ENCODE data around the gene NME9.

Gene NME9

DNA sequence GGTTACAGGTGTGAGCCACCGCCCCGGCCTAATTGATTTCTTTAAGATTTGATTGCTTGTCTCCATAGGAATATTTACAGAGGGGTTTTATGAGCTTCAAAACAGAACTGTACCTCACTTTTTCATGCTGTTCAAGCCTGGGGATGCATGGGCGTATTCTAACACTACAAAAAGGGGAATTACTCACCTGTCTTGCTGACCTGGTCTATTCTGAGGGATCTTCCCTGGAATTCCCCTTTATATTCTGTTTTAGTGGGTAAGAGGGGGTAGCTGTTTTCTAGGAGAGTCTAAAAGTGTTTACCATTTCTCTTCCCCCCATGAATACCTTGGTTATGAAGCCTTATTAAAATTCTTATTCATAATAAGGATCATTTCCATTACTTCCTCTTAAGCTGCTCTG lies 48.1 kb downstream of the NME9 start:
- no peak for DNase-seq (ENCODE audit: low read depth)

DNA sequence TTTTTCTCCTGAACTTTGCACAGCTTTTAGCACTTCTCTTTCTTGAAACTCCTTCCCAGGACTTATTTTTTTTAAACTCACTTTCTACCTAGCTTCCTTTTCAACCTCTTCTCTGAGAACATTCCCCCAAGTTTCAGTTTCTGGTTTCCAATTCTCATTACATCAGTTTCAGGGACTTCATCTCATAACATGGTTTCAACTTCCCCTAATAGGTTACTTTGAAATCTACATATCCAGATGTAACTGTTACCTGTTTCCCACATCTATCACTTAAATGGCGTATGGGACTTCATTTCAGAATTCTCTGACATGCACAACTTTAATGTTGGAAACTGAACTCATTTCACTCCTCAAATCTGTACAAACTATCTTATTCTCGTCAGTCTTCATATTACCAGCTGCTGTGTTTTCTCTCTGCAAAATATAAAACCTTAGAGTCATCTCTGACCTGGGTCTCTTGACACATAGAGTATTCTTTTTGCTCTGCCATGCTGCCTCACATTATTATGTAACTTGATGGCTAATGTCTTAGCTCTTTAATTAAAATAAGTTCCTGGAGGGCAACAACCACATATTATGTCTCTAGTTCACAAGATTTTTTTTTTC lies 58.4 kb downstream of the NME9 start:
- no peak for DNase-seq (ENCODE audit: low read depth)

DNA sequence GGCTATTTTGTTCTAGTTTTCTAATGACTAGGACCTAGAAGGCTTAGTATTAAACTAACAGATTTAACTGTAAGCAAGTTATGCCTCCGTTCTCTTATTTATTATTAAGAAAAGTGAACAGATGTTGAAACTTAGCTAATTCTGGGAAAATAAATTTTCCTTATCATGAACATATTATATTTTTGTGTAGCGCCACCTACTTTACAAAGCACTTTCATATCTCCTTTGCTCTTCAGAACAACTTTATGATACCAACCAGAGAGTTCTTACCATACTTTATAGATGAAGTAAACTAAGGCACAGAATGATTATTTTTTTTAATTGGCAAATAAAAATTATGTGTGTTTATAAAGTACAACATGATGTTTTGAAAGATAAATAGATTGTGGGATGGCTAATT lies 59.4 kb downstream of the NME9 start:
- no peak for DNase-seq (ENCODE audit: low read depth)

DNA sequence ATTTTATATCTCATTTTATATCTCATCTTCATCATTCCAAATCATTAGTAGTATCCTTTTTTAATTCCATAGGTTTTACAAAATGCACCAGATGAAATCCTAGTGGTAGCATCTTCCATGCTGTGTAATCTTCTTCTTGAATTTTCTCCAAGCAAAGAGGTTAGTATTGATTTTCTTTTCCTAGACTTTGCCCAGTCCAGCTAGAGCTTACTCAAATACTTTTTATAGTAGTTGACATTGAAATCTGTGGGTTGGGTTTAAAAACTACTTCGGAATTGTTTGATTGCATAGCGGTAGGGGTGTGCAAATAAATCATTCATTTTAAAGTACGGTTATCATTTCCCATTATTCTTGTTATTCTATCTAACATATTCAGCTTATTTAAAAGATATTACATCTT lies 62.6 kb downstream of the NME9 start:
- DNase-seq (ENCODE audit: low read depth), result no peak

DNA sequence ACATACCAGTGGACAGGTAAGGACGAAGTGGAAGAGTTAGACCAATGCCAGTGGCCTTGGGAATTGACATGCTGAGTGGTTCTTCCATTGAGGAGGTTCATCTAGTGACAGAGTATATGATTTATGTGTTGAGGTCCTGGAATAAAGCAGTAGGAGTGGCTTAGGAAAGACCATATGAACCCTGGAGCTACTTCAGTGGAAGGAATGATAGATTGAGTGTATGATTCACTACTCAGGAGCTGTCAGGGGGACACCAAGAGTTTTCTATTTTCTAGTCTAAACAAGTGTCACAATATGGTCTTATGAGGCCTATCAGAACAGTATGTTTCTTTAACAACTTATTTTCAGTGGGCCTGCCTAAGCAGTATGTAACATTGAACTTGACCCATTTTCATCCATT lies 63.9 kb downstream of the NME9 start:
- DNase-seq (ENCODE audit: low read depth), result no peak

DNA sequence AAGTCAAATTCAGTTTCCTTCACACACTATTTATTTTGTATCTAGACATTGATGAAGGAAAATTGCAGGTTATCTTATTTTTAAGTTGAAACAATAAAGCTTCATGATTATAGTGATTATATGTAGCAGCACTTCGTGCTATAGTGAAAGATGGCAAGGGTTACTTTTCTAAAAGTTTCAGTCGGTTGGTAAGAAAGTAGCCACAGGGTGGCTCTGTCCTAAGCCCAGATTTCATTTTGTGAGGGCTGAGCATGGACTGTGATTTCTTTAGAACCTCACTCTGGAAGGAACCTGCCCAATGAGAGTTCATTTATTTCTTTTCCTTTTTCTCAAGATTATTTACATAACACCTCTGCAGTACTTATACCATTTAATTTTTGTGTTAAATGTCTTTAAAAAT lies 66.5 kb downstream of the NME9 start:
- no peak for DNase-seq (ENCODE audit: low read depth)

DNA sequence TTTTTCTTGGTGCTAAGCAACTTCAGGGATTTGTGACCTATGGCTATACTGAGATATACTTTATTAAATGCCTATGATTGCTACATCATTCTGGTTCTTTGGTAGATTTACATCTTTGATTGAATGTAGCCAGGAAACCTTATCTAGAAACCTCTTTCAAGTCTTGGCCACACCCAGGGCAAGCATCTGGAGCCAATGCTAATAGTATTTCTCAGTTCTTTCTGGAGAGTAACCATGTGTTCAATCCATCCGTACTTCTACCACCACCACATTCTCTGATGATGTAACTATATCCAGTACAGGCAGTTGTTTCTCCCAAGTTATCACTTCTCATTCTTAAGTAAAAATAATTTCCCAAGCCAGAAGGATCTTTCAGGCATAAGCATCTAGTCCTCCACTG lies 69.0 kb downstream of the NME9 start:
- no peak for DNase-seq (ENCODE audit: low read depth)

DNA sequence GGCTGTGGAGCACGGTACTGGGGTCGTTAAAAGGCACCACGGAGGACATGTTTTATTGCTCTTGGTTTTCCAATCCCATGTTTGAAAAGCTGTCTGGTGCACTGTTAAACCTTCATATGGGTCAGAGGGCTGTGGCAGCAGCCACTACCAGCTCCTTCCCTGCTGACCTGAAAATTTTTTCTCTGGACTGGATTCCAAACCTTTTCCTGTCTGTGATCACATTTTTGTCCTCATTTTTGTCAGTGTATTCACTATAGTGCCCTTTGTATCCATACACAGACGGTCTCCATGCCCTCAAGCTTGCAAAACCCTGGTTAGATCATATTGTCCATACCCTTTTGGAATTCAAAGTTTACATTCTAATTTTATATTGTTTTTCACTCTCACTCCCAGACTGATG lies 70.5 kb downstream of the NME9 start:
- no peak for DNase-seq (ENCODE audit: low read depth)

DNA sequence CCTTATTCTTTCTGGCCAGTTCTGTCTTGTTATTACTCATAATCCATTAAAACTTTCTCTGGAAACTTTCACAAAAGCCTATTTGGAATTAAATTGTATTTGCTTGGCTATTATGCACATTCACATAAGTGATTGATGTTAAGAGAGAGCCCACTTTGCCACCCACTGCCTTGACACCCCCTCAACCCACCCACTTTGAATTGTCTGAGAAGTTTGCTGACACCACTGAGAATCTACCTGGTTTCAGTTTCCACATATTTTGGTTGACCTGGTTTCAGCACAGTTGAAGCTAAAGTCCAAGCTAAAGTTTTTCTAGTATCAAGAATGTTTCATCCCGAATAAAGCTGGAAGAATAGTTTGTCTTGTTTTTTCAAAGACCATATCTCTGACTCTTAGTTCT lies 71.7 kb downstream of the NME9 start:
- DNase-seq (ENCODE audit: low read depth), result no peak

DNA sequence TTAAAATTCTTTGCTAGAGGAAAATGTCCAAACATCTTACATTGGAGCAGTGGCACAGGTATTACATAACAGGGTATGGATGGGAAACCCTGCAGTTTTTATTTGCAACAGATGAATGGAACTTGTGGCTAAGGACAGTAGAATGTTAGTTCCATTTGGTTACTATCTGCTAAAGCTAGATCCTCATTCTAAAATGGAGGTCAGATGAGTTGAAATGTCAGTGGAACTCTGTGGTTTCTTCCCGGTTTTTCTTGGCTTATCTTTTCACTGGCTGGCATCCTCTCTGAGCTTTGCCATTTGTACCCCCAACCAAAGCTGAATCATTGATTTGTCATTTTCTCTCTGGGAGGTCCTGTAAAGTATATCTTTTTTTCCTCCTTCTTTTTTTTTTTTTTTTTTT lies 73.6 kb downstream of the NME9 start:
- DNase-seq (ENCODE audit: low read depth), result no peak

DNA sequence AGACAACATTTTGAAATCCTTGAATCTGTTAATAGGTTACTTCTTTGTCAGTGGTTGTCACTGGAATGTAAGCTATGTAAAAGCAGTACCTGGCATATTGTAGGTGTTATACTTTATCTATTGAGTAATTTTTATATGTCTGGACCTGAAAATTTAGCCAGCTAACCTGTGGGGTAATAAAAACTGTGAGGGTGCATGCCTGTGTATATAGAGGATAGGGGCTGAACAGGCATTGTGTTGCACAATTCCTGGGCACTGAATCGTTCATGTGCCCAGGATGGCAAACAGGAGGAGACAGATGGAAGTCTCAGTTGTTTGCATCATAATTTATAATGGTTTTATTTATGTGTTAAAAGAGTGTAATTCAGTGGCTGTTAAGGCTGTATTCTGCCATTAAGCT lies 75.4 kb downstream of the NME9 start:
- DNase-seq (ENCODE audit: low read depth), result no peak

DNA sequence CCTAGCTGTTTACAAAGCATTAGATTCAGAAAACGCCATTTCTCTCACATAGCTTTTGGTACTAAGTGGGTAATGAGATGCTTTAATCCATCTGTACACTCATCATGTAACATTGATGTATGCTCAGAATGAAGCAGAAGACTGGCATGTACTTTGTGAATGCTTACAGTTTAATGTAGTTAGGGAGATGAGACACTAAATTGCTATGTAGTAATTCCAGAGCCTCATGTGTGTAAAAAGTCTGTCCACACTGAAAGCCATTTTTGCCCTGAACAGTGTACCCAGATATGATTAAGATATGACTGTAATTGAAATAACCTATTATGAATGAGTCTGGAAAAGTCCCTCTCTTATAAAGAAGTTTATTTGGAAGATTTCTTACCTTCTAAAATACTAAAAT lies 76.0 kb downstream of the NME9 start:
- no peak for DNase-seq (ENCODE audit: low read depth)
